HCT116 (cell line): Measurements from ENCODE around the gene FADS1. TPM values are rescaled to one million over a fixed set of nuclear protein-coding genes. Genes with fewer than 3 reads are reported as not detected.

Experiments
- microRNA counts: library from miRNA; unstranded; fragments of <30 nt; microRNA quantifications from one replicate; lab custom pipeline; 2015
- total RNA-seq: library from RNA; stranded (reverse); gene quantifications from one replicate; pipeline ENCODE4 v1.2.1, GENCODE V29; 2021; ENCODE audit not compliant: unreplicated experiment

The FADS1 gene
- total RNA-seq, 1 experiment from 2014 or later: 56.6 TPM

MicroRNA genes within 50 kb of the gene (microRNA counts, 767-probe panel; counts per million panel counts)
- microRNA hsa-miR-1908 (lab: Ali Mortazavi, UCI): not detected
- not detected for microRNA hsa-miR-611 (lab: Ali Mortazavi, UCI)

Other genes starting within 250 kb of the FADS1 start
- 27.4 TPM for gene SYT7, start 235.9 kb downstream of the FADS1 start, total RNA-seq
- 2.7 TPM for gene DAGLA, start 136.6 kb downstream of the FADS1 start, total RNA-seq
- gene MYRF, start 64.4 kb downstream of the FADS1 start, total RNA-seq: 52.3 TPM
- gene TMEM258, start 24.4 kb downstream of the FADS1 start, total RNA-seq: 160 TPM
- 89.5 TPM for gene FEN1, start 24.1 kb downstream of the FADS1 start, total RNA-seq
- gene FADS2, start 11.3 kb upstream of the FADS1 start, total RNA-seq: 17.1 TPM
- gene FADS3, start 74.5 kb upstream of the FADS1 start, total RNA-seq: 65.8 TPM
- 18.1 TPM for gene RAB3IL1, start 100.6 kb upstream of the FADS1 start, total RNA-seq
- 2.3 TPM for gene BEST1, start 133.3 kb upstream of the FADS1 start, total RNA-seq
- 3,345 TPM for gene FTH1, start 150.6 kb upstream of the FADS1 start, total RNA-seq